Melanocyte of skin (primary cell): ENCODE results near the gene CXCR3. TPM values are rescaled to one million over a fixed set of nuclear protein-coding genes. Genes with fewer than 3 reads are reported as not detected.

Experiments used
- total RNA-seq, 2 donors: library from RNA; depleted of rRNA; stranded (reverse); fragments of >200 nt; gene quantifications; 2 replicates each; pipeline ENCODE4 v1.2.3, GENCODE V29; 2012

CXCR3 gene
- total RNA-seq, result under 1 TPM in 1 of 2 donors, not detected in 1; under 0.01 TPM

DNA sequence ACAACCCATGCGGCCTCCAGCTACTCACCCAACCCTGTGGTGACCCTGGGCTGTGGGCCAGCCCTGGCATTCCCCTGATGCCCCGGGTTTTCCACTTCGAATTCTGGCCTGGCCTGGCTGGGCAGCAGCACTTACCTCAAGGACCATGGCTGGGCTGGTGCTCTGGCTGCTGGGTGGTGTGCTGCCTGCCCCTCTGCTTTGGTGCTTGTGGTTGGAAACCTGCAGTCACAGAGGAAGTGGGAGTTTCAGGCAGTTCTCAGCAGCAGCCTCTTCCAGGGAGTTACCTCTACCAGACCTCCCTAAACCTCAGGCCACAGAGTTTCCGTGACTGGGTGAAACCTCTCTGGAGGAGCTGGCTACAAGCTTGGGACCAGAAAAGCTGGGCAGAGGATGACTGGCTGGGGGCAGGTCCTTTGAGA is at the start of gene CXCR3:
Gene CXCR3 (minus strand): TSS at position 209 of the 419 bp plus-strand sequence. CDS start 62 bp downstream, at position 147.

DNA sequence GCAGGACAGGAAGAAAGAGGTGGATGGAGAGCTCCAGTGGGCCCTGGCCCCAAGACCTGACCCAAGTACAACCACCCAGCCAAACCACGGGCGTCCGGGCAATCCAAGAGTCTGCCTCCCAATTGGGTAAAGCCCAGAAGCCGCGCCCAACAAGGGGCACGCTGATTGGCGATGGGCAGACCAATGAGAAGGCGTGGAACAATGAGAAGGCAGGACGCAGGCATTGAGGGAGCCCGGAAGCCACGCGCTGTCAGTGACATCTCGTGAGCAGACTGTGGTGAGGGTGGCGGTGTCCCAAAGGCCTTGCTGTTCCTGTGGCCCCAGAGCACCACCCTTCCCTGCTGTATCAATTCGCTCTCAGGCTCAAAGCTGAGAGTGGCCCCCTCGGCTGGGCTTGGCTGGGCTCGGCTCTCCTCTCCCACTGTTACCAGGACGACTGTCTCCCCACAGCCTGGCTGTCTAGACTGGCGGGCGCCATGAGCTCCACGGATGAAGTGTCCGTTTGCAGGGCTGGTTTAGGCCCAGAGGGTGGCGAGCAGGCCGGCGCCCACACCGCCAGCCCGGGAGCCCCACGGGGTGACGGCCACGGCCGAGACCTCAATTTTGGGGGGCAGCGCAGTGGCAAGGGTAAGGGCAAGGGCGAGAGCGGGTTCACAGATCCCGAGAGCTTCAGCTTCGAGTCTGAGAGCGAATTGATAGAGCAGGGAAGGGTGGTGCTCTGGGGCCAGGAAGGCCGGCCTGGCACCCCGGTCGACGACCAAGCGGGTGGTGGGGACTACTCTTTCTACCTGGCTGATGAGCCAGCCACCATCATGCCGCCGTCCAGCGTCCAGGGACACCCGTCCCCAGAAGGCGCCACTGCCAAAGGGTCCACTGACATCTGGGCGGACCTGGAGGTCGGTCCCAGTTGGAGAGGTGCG is 49.3 kb upstream of the CXCR3 start, which contains the start of gene LOC101059915:
Gene LOC101059915 (plus strand): TSS at position 219 of the 920 bp plus-strand sequence.

DNA sequence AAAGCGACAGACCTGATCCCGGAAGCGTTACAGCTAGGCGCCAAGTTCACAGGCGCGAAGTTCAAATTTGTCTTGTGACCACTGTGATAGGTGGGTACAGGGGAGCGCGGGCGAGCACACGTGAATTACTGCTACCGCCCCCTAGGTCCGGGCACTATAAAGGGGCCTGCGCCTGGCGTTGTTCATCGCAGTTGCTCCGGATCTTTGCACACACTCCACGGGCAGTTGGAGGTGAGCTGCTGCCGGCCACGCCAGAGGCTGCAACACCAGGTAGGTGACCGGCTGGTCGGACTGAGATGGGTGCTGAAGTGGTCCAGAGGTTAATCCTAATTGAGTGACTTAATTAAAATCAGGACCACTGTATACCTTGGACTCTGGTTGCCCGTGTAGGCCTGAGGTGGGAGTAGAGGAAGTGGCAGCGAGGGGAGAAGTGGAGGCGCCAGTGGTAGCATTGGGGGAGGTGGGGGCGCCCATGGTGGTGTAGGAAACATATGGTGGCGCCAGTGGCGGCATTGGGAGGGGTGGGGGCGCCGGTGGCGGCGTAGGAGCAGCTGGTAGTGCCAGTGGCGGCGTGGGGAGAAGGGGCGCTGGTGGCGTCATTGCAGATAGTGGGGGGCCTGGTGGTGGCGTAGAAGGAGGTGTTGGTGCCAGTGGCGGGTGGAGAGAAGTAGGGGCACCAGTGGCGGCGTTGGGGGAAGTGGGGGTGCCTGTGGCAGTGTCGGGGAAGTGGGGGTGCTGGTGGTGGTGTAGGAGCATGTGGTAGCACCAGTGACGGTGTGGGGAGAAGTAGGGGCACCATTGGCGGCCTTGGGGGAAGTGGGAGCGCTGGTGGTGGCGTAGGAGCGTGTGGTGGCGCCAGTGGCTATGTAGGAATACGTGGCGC is 39.8 kb downstream of the CXCR3 start, which contains the start of gene GCNA:
Gene GCNA (plus strand): TSS at position 185 of the 883 bp plus-strand sequence. CDS start 2,385 bp downstream, outside the sequence.

Other genes with a start within 250 kb of the CXCR3 start
- 100 to 1,000 TPM in 1 of 2 donors, 10 to 100 TPM in 1; 84.3 to 103 TPM for gene OGT, start 85.4 kb downstream of the CXCR3 start, total RNA-seq
- 1 to 10 TPM; 1.7 to 2.0 TPM for gene GCNA, start 40.1 kb downstream of the CXCR3 start, total RNA-seq
- not detected for gene CXorf49, start 99.8 kb upstream of the CXCR3 start, total RNA-seq
- gene CXorf49B, start 144.8 kb upstream of the CXCR3 start, total RNA-seq, result not detected